Measurements from ENCODE around the gene TRMT44.
A peak's percentile ranks its signal among the peaks of the same experiment; 100 is the strongest.
"Not testable (repeated sequence)": the region's sequence is repeated elsewhere in the genome, so short reads cannot be mapped to it uniquely, and the experiment has no call there.

Gene TRMT44

DNA sequence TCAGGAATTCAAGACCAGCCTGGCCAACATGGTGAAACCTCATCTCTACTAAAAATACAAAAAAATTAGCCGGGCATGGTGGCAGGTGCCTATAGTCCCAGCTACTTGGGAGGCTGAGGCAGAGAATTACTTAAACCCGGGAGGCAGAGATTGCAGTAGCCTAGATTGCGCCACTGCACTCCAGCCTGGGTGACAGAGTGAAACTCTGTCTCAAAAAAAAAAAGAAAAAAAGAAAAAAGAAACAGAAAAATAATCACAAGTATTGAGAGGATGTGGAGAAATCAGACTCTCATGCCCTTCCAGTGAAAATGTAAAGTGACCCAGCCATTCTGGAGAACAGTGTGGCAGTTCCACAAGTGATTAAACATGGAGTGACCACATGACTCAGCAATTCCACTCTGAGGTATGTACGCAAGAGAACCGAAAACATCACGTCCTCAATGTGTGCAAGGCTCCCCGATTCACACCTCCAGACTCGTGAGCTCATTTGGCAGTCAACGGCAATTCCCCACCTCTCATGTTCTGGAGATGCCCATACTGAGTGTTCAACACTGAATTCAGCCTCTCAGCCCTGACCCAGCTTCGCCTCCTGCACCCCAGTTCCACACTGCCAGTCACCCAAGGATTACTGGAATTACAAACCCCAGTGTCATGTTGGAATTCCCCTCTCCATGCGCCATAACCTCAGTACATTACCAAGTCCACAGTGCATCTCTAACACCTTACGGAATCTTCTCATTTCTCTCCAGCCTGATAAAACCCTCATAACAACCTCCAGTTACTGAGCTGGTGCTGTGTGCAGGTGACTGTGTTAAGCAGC, 21.1 kb upstream of the TRMT44 start:
- H3K9me3 Mint-ChIP-seq = no peaks in the 10 kb centered on the region
- H3K27me3 Mint-ChIP-seq = no peaks in the 10 kb centered on the region
- H3K4me3 Mint-ChIP-seq = no peak overlapping the region
- H3K36me3 Mint-ChIP-seq = peaks cover 6% of the 10 kb centered on the region
- peak overlapping the region; percentile 27 for H3K27ac Mint-ChIP-seq
- H3K4me1 Mint-ChIP-seq = peaks cover 23% of the 10 kb centered on the region

DNA sequence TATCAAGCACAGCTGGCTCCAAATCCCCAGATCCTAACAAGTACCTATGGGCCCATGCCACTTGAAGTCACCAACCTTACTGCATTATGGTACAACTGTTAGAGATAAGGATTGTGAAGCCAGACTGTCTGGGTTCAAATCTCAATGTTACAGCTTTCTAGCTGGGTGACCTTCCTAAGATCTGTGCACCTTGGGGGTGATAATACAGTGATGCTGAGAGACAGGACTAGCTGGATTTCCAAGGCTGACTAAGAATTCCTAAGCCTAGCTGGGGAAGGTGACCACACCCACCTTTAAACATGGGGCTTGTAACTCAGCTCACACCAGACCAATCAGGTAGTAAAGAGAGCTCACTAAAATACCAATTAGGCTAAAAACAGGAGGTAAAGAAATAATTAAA, 20.4 kb upstream of the TRMT44 start:
- H3K27ac Mint-ChIP-seq, H3K27me3 Mint-ChIP-seq, H3K9me3 Mint-ChIP-seq, H3K4me3 Mint-ChIP-seq, H3K36me3 Mint-ChIP-seq: not testable (repeated sequence)
- peaks cover 22% of the 10 kb centered on the region for H3K4me1 Mint-ChIP-seq

DNA sequence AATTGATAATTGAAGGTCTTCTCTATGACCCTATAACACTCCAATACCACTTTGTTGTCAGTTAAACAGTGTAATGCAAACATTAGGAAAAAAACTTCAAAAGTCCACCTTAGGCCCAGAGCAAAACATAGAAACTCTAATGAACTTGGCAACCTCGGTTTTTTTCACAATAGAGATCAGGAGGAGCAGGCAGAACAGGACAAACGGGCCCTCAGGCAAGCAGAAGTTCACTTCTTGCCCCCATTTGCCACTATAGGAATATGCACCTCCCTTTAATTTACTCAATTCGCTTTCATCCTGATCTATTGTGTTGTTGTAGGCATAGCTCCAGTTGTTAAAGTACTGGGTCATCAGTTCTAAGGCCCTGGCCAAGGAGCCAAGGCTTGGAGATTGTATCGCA, 18.2 kb upstream of the TRMT44 start:
- Mint-ChIP-seq H3K27ac (no peak overlapping the region), H3K27me3 (no peaks in the 10 kb centered on the region), H3K4me3 (no peak overlapping the region), H3K36me3 (peaks cover 4% of the 10 kb centered on the region), H3K9me3 (no peaks in the 10 kb centered on the region), H3K4me1 (peaks cover 40% of the 10 kb centered on the region)

DNA sequence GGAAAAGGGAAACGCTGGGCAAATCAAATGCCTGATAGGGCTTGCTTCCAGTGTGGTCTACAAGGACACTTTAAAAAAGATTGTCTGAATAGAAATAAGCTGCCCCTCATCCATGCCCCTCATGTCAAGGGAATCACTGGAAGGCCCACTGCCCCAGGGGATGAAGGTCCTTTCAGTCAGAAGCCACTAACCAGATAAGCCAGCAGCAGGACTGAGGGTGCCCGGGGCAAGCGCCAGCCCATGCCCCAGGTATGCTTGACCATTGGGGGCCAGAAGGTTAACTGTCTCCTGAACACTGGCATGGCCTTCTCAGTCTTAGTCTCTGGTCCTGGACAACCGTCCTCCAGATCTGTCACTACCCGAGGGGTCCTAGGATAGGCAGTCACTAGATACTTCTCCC, 17.8 kb upstream of the TRMT44 start:
- Mint-ChIP-seq H3K4me1 (peaks cover 38% of the 10 kb centered on the region), H3K27ac (no peak overlapping the region), H3K9me3 (no peaks in the 10 kb centered on the region), H3K27me3 (no peaks in the 10 kb centered on the region), H3K4me3 (no peak overlapping the region), H3K36me3 (peaks cover 4% of the 10 kb centered on the region)

DNA sequence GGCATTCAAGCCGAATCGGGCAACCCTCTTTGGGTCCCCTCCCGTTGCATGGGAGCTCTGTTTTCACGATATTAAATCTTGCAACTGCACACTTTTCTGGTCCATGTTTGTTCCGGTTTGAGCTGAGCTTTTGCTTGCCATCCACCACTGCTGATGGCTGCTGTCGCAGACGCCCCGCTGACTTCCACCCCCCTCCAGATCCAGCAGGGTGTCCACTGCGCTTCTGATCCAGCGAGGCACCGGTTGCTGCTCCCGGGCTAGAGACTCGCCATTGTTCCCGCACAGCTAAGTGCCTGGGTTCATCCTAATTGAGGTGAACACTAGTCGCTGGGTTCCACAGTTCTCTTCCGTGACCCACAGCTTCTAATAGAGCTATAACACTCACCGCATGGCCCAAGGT, 13.3 kb upstream of the TRMT44 start:
- Mint-ChIP-seq H3K27ac (no peak overlapping the region), H3K27me3 (no peaks in the 10 kb centered on the region), H3K36me3 (no peaks in the 10 kb centered on the region), H3K9me3 (no peaks in the 10 kb centered on the region), H3K4me1 (peaks cover 31% of the 10 kb centered on the region), H3K4me3 (peak overlapping the region; percentile 95)

DNA sequence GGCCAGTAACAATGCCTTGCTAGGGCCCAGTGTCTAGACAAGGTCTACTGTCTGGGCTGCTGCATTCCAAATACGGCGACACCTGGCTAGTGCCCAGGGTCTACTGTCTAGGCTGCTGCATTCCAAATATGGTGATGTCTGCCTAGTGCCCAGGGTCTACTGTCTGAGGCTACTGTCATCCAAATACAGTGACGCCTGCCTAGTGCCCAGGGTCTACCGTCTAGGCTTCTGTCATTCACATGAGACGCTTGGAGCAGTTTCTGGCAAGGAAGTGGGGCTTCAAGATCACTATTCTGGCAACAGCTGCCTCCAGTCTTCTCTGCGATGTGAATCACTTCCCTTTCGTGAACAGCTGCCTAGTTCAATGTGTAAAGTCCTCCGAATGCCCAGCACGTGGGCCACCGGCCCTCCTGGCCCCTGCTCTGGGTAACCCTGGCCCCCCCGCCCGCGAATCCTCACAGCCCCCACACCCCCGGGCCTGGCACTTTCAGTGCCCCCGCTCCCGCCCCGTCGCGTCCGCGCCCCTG, 12.8 kb upstream of the TRMT44 start:
- Mint-ChIP-seq H3K27me3 (no peaks in the 10 kb centered on the region), H3K4me3 (peak overlapping the region; percentile 95), H3K9me3 (no peaks in the 10 kb centered on the region), H3K36me3 (no peaks in the 10 kb centered on the region), H3K27ac (peak overlapping the region; percentile 88), H3K4me1 (peaks cover 31% of the 10 kb centered on the region)

DNA sequence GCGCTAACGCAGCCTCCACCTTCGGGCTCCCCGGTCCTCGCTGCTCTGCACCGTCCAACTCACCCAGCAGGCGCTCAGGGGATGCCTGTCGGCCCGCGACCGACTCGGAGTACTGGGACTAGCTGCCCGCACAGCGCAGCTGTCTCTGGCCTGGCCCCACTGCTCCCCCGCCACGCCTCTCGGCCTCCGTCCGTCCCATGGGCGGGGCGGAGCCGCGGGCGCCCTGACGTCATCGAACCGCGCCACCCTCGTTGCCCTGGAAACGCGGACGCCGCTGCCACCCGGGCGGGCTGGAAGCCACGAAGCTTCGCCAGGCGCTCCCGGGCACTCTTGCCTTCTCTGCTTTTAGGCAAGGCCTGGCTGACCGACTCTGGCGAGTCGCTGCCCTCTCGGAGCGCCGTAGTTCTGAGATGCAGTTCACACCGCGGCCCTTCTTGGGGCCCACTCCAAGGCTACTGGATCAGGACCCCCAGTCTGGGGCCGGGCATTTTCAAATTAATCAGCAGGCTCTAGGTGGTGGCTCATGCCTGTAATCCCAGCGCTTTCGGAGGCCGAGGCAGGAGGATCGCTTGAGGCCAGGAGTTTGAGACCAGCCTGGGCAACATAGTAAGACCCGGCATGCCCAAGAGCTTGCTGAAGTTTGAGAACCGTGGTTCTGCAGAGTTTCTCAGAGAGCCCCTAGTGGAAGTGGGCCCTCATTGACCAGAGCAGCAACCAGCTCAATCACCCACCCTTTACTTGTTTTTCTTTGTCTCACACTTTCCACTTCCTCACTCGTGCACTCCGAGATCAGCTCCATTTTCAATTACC, 12.1 kb upstream of the TRMT44 start:
- Mint-ChIP-seq H3K4me3 (peak overlapping the region; percentile 95), H3K27me3 (no peaks in the 10 kb centered on the region), H3K4me1 (peaks cover 36% of the 10 kb centered on the region), H3K27ac (peak overlapping the region; percentile 89), H3K9me3 (no peaks in the 10 kb centered on the region), H3K36me3 (peaks cover 2% of the 10 kb centered on the region)

DNA sequence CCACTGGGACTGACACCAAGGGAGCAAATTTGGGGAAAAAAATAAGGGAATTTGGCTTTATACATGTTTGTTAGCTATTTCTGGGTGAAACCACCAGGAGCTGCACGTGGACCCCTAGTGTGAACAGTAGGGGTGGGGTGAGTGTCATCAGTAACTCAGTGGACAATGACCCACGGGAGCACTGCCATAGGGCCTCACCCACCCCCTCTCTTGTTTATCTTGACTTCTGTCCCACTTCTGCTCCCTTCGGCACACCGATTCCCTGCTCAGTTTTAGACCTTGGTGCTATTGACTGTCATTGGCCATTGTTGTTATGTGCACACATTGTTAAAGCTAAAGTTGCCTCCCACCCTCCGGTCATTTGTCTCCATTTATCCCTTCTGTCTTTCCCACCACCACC, 9.0 kb upstream of the TRMT44 start:
- Mint-ChIP-seq H3K4me3 (no peak overlapping the region), H3K4me1 (peaks cover 50% of the 10 kb centered on the region), H3K27ac (no peak overlapping the region), H3K9me3 (no peaks in the 10 kb centered on the region), H3K27me3 (no peaks in the 10 kb centered on the region), H3K36me3 (peaks cover 4% of the 10 kb centered on the region)

GRCh38 chr4:8433136-8433535, 7.4 kb upstream of the TRMT44 start:
- Mint-ChIP-seq H3K4me3 (no peak overlapping the region), H3K9me3 (no peaks in the 10 kb centered on the region), H3K27ac (no peak overlapping the region), H3K36me3 (peaks cover 7% of the 10 kb centered on the region), H3K4me1 (peaks cover 53% of the 10 kb centered on the region), H3K27me3 (no peaks in the 10 kb centered on the region)

GRCh38 chr4:8434251-8435073, 6.1 kb upstream of the TRMT44 start:
- Mint-ChIP-seq H3K4me1 (peaks cover 56% of the 10 kb centered on the region), H3K27ac (peak overlapping the region; percentile 82), H3K27me3 (no peaks in the 10 kb centered on the region), H3K9me3 (no peaks in the 10 kb centered on the region), H3K36me3 (peaks cover 7% of the 10 kb centered on the region), H3K4me3 (peak overlapping the region; percentile 86)

DNA sequence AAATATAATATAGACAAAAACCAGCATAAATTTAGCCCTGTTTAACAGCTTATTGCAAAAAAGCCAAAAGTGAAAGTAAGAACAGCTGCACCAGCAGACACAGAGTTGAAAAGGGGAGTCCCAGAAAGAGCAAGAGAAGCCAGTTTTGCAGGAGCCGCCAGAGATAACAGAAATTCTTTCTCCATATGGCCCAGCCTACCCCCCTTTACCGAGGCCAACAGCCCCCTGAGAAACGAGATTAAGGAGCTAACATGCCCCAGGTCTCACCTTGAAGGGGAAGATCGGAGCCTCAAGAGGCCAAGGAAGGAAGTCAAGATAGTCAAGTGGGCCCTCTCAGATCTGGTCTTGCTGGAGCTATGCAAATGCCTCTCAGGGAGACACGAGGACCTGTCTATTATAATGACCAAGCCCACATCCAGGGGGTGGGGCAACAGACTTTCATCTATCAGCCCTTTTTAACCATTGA, 4.9 kb upstream of the TRMT44 start:
- Mint-ChIP-seq H3K4me3 (peak overlapping the region; percentile 86), H3K27me3 (no peaks in the 10 kb centered on the region), H3K36me3 (peaks cover 7% of the 10 kb centered on the region), H3K27ac (peak overlapping the region; percentile 95), H3K9me3 (no peaks in the 10 kb centered on the region), H3K4me1 (peaks cover 65% of the 10 kb centered on the region)

GRCh38 chr4:8437281-8437680, 3.3 kb upstream of the TRMT44 start:
- H3K27ac Mint-ChIP-seq = peak overlapping the region; percentile 92
- H3K36me3 Mint-ChIP-seq = peaks cover 7% of the 10 kb centered on the region
- H3K4me1 Mint-ChIP-seq = peaks cover 78% of the 10 kb centered on the region
- H3K4me3 Mint-ChIP-seq = no peak overlapping the region
- H3K27me3 Mint-ChIP-seq = no peaks in the 10 kb centered on the region
- H3K9me3 Mint-ChIP-seq = no peaks in the 10 kb centered on the region

DNA sequence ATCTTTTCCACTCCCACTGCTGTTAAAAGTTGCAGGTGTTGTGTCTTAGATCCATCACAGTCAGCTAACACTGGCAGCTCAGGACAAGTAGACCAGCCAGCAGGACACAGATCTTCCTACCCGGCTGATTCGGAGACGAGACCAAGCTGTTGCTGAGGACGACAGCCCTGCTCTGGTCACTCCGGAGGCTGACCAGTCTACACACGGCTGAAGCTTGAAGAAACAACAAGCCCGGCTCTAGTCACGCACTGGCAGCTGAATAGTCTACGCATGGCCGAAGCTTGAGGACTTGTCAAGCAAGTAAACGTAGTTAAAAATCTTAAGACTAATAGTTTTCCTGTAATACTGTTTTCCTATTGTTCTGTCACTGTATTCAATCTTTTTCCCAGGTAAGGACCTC, 1.8 kb upstream of the TRMT44 start:
- Mint-ChIP-seq H3K9me3 (no peaks in the 10 kb centered on the region), H3K36me3 (peaks cover 6% of the 10 kb centered on the region), H3K4me3 (peak overlapping the region; percentile 97), H3K27ac (peak overlapping the region; percentile 6), H3K27me3 (no peaks in the 10 kb centered on the region), H3K4me1 (peaks cover 88% of the 10 kb centered on the region)

DNA sequence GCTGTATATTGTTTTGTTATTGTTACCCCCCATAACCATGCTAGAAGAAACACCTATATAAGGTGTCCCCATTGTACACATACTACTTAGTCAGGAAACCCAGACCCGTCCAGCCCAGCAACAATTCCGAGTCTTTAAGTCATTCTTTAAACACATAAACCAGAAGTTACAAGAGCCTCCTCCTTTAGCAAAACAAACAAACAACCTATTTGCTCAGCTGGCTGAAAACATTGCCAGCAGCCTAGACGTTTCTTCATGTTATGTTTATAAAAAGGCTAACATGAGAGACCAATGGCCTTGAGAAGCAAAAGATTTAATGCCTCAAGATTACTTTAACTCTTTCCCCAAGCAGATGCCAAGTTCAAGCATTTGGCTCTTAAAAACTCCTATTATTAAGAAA, 1.4 kb upstream of the TRMT44 start:
- Mint-ChIP-seq H3K9me3 (no peaks in the 10 kb centered on the region), H3K36me3 (peaks cover 6% of the 10 kb centered on the region), H3K27me3 (no peaks in the 10 kb centered on the region), H3K4me1 (peaks cover 89% of the 10 kb centered on the region), H3K4me3 (peak overlapping the region; percentile 97), H3K27ac (peak overlapping the region; percentile 6)

- peaks cover 84% of the 10 kb centered on the region for H3K4me1 Mint-ChIP-seq
- H3K9me3 Mint-ChIP-seq = no peaks in the 10 kb centered on the region
- H3K27ac Mint-ChIP-seq = peak overlapping the region; percentile 98
- H3K27me3 Mint-ChIP-seq = no peaks in the 10 kb centered on the region
- peak overlapping the region; percentile 97 for H3K4me3 Mint-ChIP-seq
- H3K36me3 Mint-ChIP-seq = peaks cover 4% of the 10 kb centered on the region
These were observed 574 bp upstream of the TRMT44 start for GRCh38 chr4:8439914-8440491.

All from activated naive CD4-positive, alpha-beta T cell treated with anti-CD3 and anti-CD28 coated beads, Interleukin-2, amount 50 U/mL, for 24 hours (primary cell).